Stromal cell of bone marrow (primary cell): ENCODE results near the gene INPP5A.
"Not testable (repeated sequence)": the region's sequence is repeated elsewhere in the genome, so short reads cannot be mapped to it uniquely, and the experiment has no call there.

ENCODE experiments used
- DNase-seq: peaks from one replicate; pipeline ENCODE4 v3.0.0-alpha.2; 2012; ENCODE audit warnings: low read depth

The INPP5A gene

GRCh38 chr10:132548869-132549268 is 11.3 kb downstream of the INPP5A start:
- no peak for DNase-seq

- DNase-seq, result no peak
Observed at GRCh38 chr10:132549371-132549770, 11.8 kb downstream of the INPP5A start.

DNA sequence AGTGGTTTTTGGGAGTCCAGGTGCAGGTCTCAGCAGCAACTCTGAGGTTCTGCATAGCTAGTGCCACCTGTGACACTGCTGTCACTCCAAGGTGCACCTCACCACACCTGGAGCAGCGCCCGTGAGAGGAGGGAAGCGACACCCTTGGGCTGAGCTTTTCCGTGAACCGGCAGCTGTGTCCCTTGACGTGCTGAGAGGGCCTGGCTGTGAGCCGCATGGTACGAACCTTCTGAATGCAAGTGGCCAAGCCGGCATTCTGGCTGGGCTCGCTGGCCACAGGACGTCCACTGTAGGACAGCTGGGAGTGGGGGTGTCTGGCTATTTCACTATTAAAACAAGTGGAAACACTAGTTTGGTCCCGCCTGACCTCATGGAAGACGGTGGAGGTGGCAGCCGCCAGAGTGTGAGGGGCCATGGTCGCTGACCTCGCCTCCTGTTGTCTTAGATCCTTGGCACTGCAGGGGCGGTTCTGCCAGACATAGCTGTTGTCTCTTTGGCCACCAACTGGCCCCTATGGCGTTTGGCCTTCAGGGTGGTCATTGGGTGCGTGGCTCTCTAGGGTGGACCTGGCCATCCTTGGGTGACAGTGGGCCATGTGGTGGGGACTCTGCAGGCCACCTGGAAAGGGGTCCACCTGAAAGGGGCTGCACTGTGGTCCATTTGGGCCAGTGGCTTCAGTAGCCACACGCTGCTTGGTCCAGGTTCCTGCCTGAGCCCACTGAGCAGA is 12.9 kb downstream of the INPP5A start:
- DNase-seq, result no peak

- no peak for DNase-seq
Observed at GRCh38 chr10:132551093-132551807, 13.7 kb downstream of the INPP5A start.

GRCh38 chr10:132551808-132552130 is 14.2 kb downstream of the INPP5A start:
- DNase-seq, result no peak

GRCh38 chr10:132552635-132553034 is 15.0 kb downstream of the INPP5A start:
- not testable (repeated sequence) for DNase-seq

GRCh38 chr10:132553568-132553967 is 16.0 kb downstream of the INPP5A start:
- not testable (repeated sequence) for DNase-seq

GRCh38 chr10:132554053-132554990 is 16.7 kb downstream of the INPP5A start:
- no peak for DNase-seq

GRCh38 chr10:132554991-132555647 is 17.5 kb downstream of the INPP5A start:
- no peak for DNase-seq

GRCh38 chr10:132555648-132556575 is 18.3 kb downstream of the INPP5A start:
- DNase-seq, result no peak

DNA sequence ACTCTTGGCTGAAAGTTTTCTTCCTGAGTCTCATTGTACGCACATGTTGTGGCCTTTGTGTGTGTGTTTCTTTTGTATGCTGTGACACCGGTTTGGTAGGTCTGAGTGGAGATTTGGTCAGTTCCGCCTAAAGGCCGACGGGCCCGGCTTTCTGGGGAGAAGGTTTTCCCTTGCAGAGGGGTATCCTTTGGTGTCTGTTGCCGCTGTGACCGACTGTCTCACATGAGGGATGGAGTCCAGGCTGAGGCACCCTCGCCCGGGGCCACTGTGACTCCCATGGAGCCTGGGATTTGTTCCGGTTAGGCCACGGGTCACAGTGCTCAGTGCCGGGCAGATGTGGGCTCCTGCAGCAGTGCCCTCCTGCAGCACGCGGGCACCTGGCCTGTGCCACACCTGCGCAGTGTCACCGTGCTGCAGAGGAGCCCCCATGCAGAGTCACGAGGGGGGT is 19.4 kb downstream of the INPP5A start:
- no peak for DNase-seq

- DNase-seq, result no peak
Observed at GRCh38 chr10:132557696-132558515, 20.3 kb downstream of the INPP5A start.

DNA sequence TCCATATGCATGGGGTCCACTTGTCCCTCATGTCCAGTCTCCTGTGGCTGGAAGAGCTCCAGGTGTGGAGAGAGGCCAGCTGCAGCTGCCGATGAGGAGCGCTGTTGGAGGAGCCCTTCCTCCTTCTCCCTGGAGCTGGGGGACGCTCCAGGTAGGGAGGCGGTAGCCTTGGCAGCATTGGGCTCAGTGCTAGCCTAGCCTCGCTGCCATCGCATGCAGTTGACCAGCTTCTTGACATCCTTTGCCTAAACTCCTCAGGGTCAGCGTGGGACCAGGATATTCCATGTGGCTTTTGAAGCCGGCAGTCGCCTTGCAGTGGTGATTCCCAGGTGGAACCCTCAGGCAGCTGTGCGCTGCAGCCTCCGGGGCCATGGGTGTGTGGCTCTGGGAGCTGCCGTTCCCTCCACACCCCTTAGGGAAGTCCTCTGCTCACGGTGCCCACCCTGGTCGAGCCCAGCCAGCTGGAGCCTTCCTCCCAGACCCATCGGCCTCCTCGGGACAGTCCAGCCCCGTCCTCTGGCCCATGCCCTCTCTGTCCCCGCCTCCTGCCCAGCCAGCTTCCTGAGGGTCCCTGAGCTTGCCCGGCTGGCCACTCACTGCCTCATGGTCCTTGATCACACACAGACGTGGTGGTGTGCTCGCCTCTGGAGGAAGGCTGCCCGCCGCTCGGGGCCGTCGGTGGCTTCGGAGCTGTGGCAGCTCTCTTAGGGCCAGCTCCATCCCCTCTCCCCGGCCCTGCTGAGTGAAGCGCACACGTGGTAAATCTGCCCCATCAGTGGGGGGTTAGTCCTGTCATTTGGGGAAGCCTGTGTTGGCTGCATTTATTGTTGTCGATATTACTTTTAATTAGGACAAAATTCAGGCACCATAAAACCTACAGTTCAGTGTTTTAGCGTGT is 21.2 kb downstream of the INPP5A start:
- no peak for DNase-seq

- DNase-seq, result no peak
Observed at GRCh38 chr10:132559538-132559937, 22.0 kb downstream of the INPP5A start.

- no peak for DNase-seq
Observed at GRCh38 chr10:132560241-132560731, 22.7 kb downstream of the INPP5A start.

DNA sequence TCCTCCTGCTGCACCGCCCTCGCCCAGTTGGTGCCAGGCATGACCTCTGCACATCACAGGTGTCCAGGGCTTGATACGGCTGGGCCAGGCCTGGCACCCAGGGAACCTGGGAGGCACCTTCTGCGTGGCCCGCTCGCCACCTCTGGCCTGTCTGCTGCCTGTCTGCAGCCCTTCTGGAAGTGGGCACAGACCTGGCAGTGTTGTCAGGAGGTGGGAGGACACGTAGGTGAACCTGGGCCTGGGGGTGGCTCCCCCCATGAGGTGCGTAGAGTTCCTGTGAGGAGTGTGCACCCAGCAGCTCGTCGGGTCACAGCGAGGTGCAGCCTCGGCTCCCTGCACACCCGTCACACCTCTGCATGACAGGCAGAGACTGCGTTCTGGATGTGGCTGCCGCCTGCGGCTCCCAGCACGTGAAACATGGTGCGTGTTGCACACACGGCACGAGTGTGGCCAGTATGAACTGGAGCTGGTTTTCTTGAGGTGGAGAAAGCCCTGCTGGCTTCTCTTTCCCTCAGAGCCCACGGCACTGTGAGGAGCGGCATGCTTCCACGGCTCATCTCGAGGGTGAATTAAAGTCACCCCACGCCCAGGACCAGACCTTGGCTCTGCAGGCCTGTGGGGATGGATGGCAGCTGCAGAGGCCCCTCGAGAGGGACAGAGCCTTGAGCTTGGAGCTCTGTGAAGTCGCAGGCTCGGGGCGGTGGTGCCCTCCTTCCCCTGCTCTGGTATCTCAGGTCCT is 24.8 kb downstream of the INPP5A start:
- no peak for DNase-seq

DNA sequence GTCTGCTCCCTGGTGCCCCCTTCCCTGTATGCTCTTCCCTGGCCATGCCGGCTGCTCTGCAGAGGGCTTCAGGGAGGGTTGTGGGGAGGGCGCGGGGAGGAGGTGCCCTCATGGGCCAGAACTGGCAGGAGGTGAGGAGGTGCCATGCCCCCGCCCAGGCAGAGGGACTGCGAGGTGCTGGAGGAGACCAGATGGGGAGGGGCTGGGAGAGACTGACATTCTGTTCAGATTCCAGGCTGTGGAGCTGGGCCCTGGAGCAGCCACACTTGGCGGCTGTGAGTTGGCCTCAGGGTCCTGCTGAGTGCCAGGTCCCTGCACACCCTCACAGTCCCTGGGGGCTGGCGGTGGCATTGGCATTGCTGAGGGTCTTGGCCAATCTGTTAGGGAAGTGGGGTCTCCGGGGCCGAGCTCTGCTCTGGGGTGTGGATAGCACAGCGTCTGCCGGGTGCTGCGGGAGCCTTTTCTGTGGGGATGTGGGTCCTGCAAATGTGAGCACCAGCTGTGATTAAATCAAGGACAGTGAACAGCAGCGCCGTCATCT is 25.4 kb downstream of the INPP5A start:
- no peak for DNase-seq
